BLaER1 (cell line): Measurements from ENCODE around the gene IL10RB.

Experiments used
- H3K27ac ChIP-seq: shearing (Covaris generic); formaldehyde crosslinking; 2 replicates; pipeline ENCODE4 v1.8.1; 2022
- H3K27me3 ChIP-seq: shearing (Covaris generic); formaldehyde crosslinking; 2 replicates; pipeline ENCODE4 v1.8.1; 2022
- H3K36me3 ChIP-seq: shearing (Covaris generic); formaldehyde crosslinking; 2 replicates; pipeline ENCODE4 v1.8.1; 2022
- H3K4me1 ChIP-seq: shearing (Covaris generic); formaldehyde crosslinking; 2 replicates; pipeline ENCODE4 v1.8.1; 2022
- H3K4me2 ChIP-seq: shearing (Covaris generic); formaldehyde crosslinking; 2 replicates; pipeline ENCODE4 v1.8.1; 2022
- H3K4me3 ChIP-seq: shearing (Covaris generic); formaldehyde crosslinking; 2 replicates; pipeline ENCODE4 v1.8.1; 2022
- H3K9ac ChIP-seq: shearing (Covaris generic); formaldehyde crosslinking; 2 replicates; pipeline ENCODE4 v1.8.1; 2022
- H3K9me3 ChIP-seq: shearing (Covaris generic); formaldehyde crosslinking; 2 replicates; pipeline ENCODE4 v1.8.1; 2022
- H4K20me1 ChIP-seq: shearing (Covaris generic); formaldehyde crosslinking; 2 replicates; pipeline ENCODE4 v1.8.1; 2022
- Cebpa-rat ChIP-seq: shearing (Covaris generic); IDR thresholded peaks from 2 replicates; pipeline ENCODE4 v1.8.1; 2022

IL10RB gene

GRCh38 chr21:33324291-33325221 lies 58.4 kb downstream of the IL10RB start, which contains the start of gene IFNAR1:
Gene IFNAR1, plus strand, starts transcription at chr21:33324970. Its CDS starts 86 bp downstream, at chr21:33325056.
- Histone ChIP-seq H3K9me3 (peaks cover under 1% of the 10 kb centered on the region; the same call in 1 of the 2 replicates), H3K27me3 (no peaks in the 10 kb centered on the region), H4K20me1 (peaks cover 30% of the 10 kb centered on the region), H3K4me3 (peak within 1 kb of the TSS; percentile 98), H3K4me2 (peak within 1 kb of the TSS; percentile 95), H3K4me1 (peaks cover 25% of the 10 kb centered on the region), H3K27ac (peak within 1 kb of the TSS; percentile 90), H3K36me3 (peaks cover 12% of the 10 kb centered on the region; the same call in 1 of the 2 replicates), H3K9ac (peak within 1 kb of the TSS; percentile 94)
- TF ChIP-seq Cebpa-rat = no peak; the same call in 1 of the 2 replicates

DNA sequence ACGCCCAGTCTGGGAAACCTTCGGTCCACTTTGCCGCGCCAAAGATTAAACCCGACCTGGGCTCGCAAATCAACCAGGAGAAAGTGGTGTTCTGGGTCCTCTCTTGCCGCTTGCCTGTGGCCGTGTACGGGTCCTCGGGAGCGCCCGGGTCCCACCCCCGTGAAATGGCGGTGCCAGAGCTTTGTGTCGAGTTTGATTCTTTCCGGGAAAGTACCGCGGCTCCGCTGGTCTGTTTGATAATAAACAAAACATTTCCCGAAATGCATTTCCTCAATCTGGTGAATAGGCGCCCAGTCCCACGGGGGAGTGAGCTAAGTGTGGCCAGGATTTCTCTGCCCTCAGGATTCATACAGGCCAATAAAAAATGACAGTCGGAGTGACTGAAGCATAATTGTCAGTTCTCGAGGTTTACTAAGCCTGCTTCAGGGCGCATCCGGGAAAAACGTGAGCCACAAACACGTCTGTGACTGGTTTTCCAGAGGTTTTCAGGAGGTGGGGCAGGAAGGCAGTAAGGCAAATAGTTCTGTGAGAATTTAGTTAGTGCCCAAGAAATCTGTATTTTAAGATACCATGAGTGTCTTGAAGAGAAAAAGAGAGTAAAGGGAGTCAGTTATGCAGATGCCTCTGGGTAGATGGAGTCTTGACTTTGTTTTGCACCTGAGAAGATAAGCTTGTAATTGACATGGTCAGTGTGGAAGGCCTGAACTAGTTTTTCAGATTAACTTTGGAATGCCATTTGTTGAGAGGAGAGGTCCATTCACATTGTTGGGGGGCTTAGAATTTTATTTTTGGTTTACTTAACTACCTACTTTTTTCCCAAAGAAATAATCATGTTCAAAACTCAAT lies 59.3 kb downstream of the IL10RB start:
- H3K27ac ChIP-seq = peak overlapping the region; percentile 90
- no peak for TF ChIP-seq Cebpa-rat
- no peaks in the 10 kb centered on the region for H3K27me3 ChIP-seq
- peak overlapping the region; percentile 98 for H3K4me3 ChIP-seq
- H3K36me3 ChIP-seq = peaks cover 21% of the 10 kb centered on the region
- H4K20me1 ChIP-seq = peaks cover 39% of the 10 kb centered on the region
- H3K4me2 ChIP-seq = peak overlapping the region; percentile 95
- H3K9ac ChIP-seq = peak overlapping the region; percentile 94
- H3K9me3 ChIP-seq = peaks cover 9% of the 10 kb centered on the region
- H3K4me1 ChIP-seq = peaks cover 25% of the 10 kb centered on the region

DNA sequence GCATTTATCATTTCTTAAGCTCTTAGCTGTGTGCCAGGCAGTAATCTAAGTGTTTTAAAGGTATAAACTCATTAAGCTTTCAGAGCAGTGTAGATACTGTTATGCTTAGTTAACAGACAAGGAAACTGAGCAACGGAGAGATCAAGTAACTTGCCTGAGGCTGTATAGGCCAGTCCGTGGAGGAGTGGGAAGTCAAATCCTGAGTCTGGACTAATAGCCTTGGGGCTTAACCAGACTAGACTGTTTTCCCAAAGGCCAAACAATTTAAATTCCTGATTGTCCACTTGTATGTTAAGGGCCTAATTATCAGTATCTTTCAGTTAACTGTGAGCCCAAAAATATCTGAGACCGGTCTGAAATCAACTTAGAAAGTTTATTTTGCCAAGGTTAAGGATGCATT lies 61.2 kb downstream of the IL10RB start:
- peaks cover 47% of the 10 kb centered on the region for H4K20me1 ChIP-seq
- H3K4me3 ChIP-seq = no peak overlapping the region
- no peak overlapping the region for H3K9ac ChIP-seq
- no peaks in the 10 kb centered on the region for H3K27me3 ChIP-seq
- peaks cover 28% of the 10 kb centered on the region for H3K9me3 ChIP-seq
- peaks cover 40% of the 10 kb centered on the region for H3K36me3 ChIP-seq
- H3K4me2 ChIP-seq = peak overlapping the region; percentile 95; the same call in 1 of the 2 replicates
- no peak overlapping the region for H3K27ac ChIP-seq
- H3K4me1 ChIP-seq = peaks cover 31% of the 10 kb centered on the region
- TF ChIP-seq Cebpa-rat = no peak

GRCh38 chr21:33327792-33328433 lies 61.7 kb downstream of the IL10RB start:
- H3K4me3 ChIP-seq = no peak overlapping the region
- no peaks in the 10 kb centered on the region for H3K27me3 ChIP-seq
- no peak overlapping the region for H3K9ac ChIP-seq
- no peak overlapping the region for H3K27ac ChIP-seq
- no peak for TF ChIP-seq Cebpa-rat
- H3K4me1 ChIP-seq = peaks cover 31% of the 10 kb centered on the region
- H3K9me3 ChIP-seq = peaks cover 34% of the 10 kb centered on the region
- H4K20me1 ChIP-seq = peaks cover 47% of the 10 kb centered on the region
- H3K4me2 ChIP-seq = no peak overlapping the region
- peaks cover 44% of the 10 kb centered on the region for H3K36me3 ChIP-seq

GRCh38 chr21:33330726-33331125 lies 64.6 kb downstream of the IL10RB start:
- Histone ChIP-seq H3K4me3 (no peak overlapping the region), H3K9ac (no peak overlapping the region), H3K27ac (no peak overlapping the region), H4K20me1 (peaks cover 55% of the 10 kb centered on the region), H3K9me3 (peaks cover 58% of the 10 kb centered on the region), H3K36me3 (peaks cover 61% of the 10 kb centered on the region), H3K4me1 (peaks cover 29% of the 10 kb centered on the region), H3K27me3 (no peaks in the 10 kb centered on the region), H3K4me2 (no peak overlapping the region)
- TF ChIP-seq Cebpa-rat = no peak

GRCh38 chr21:33332143-33332542 lies 66.0 kb downstream of the IL10RB start:
- no peak overlapping the region for H3K27ac ChIP-seq
- H3K36me3 ChIP-seq = peaks cover 71% of the 10 kb centered on the region

GRCh38 chr21:33334191-33334590 lies 68.0 kb downstream of the IL10RB start:
- H3K9ac ChIP-seq = no peak overlapping the region
- no peaks in the 10 kb centered on the region for H3K27me3 ChIP-seq
- H3K4me3 ChIP-seq = no peak overlapping the region
- peaks cover 73% of the 10 kb centered on the region for H3K36me3 ChIP-seq
- no peak overlapping the region for H3K4me2 ChIP-seq
- peaks cover 59% of the 10 kb centered on the region for H3K9me3 ChIP-seq
- H3K27ac ChIP-seq = no peak overlapping the region
- H4K20me1 ChIP-seq = peaks cover 44% of the 10 kb centered on the region
- peaks cover 6% of the 10 kb centered on the region; the same call in 1 of the 2 replicates for H3K4me1 ChIP-seq
- TF ChIP-seq Cebpa-rat = no peak

More at GRCh38 chr21:33332143-33332542, 66.0 kb downstream of the IL10RB start:
- TF ChIP-seq Cebpa-rat = no peak
- Histone ChIP-seq H3K4me3 (no peak overlapping the region), H4K20me1 (peaks cover 51% of the 10 kb centered on the region), H3K4me2 (no peak overlapping the region), H3K27me3 (no peaks in the 10 kb centered on the region), H3K4me1 (peaks cover 15% of the 10 kb centered on the region), H3K9ac (no peak overlapping the region), H3K9me3 (peaks cover 59% of the 10 kb centered on the region)

DNA sequence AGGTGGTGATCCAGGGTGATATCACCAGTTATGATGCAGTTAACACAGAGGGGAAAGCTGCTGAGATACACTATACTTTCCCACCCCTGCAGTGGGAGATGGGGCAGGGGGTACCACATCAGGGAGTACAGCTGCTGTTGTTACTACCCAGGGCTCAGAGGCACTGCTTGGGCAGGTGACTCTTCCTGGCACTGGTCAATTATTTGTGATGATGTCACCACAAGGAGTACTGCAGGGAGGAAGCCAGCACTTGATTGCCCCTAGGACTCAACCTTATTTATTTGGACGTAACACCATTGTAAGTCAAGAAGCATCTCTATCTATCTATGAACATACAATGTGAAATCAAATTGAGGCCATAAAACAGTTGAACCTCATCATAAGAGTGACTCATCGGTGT lies 68.7 kb downstream of the IL10RB start:
- Histone ChIP-seq H3K4me2 (no peak overlapping the region), H3K4me1 (peaks cover 6% of the 10 kb centered on the region; the same call in 1 of the 2 replicates), H3K9ac (no peak overlapping the region), H4K20me1 (peaks cover 43% of the 10 kb centered on the region), H3K27ac (no peak overlapping the region), H3K27me3 (no peaks in the 10 kb centered on the region), H3K9me3 (peaks cover 56% of the 10 kb centered on the region), H3K4me3 (no peak overlapping the region), H3K36me3 (peaks cover 74% of the 10 kb centered on the region)
- no peak for TF ChIP-seq Cebpa-rat

DNA sequence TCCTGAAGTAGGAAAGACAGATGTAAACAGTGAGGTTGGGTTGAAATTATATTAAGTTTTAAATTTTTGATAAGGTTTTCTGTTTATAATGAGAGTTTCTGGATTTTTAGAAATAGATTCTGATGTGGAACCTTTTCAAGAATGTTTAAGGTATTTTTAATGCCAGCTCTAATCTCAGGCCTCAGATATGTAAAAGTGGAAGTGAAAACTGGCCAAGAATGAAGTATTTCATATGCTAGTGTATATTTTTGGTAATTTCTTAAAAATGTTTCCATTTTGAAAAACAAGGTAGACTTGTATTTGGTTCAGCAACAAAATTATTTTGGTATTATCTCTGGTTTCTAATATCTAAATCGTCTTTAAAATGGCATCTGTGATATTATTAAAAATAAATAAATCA lies 73.0 kb downstream of the IL10RB start:
- Histone ChIP-seq H3K9ac (no peak overlapping the region), H3K4me2 (no peak overlapping the region)
- no peak for TF ChIP-seq Cebpa-rat

More for the DNA sequence above, 73.0 kb downstream of the IL10RB start:
- H3K4me3 ChIP-seq = no peak overlapping the region
- peaks cover 75% of the 10 kb centered on the region for H3K36me3 ChIP-seq
- no peaks in the 10 kb centered on the region for H3K27me3 ChIP-seq
- no peak overlapping the region for H3K27ac ChIP-seq
- H4K20me1 ChIP-seq = peaks cover 41% of the 10 kb centered on the region
- peaks cover 14% of the 10 kb centered on the region for H3K9me3 ChIP-seq
- no peaks in the 10 kb centered on the region for H3K4me1 ChIP-seq
